ENCODE measurements around the gene RNF148.

DNA sequence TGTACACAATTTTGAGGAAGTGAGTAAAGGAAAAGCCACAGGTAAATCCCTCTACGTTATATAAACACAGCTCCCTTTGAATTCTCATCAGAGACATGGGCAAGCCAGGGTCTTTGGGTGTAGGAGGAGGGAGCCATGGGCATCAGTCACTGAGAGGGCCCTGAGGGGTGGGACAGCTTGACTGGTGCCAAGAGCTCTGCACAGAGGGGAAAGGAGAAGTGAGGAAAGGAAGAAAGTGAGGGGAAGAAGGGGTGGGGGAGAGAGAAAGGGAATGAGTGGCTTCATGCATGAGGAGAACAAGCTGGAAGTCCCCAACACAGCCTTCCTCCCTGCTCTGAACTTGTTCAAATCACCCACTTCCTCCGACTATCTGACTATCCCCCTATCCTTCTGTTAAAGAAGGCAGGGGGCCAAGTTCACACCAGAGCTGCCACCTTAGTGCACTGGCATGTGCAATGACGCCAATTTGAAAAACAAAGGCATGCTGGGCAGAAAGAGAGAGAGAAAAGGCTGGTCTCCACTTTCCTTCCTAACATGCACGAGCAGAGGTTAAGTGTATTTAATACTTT, 16.4 kb upstream of the RNF148 start:
- TF ChIP-seq GATA3 (IDR thresholded peaks at IDR 0.05; ENCODE audit: low read depth, low read length) (no peak), GATA2 (IDR thresholded peaks at IDR 0.05; ENCODE audit: low read depth, low read length) (no peak)

Data from SH-SY5Y (cell line).